ENCODE data around the gene RNF128. TPM values are rescaled to one million over a fixed set of nuclear protein-coding genes. Genes with fewer than 3 reads are reported as not detected.
A peak's percentile ranks its signal among the peaks of the same experiment; 100 is the strongest.

The RNF128 gene, protein sequence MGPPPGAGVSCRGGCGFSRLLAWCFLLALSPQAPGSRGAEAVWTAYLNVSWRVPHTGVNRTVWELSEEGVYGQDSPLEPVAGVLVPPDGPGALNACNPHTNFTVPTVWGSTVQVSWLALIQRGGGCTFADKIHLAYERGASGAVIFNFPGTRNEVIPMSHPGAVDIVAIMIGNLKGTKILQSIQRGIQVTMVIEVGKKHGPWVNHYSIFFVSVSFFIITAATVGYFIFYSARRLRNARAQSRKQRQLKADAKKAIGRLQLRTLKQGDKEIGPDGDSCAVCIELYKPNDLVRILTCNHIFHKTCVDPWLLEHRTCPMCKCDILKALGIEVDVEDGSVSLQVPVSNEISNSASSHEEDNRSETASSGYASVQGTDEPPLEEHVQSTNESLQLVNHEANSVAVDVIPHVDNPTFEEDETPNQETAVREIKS
- 0.32 and 0.43 TPM in 2 replicates for total RNA-seq

GRCh38 chrX:106726485-106727437 lies at the start of gene RNF128:
TSS of gene RNF128 (plus strand) at chrX:106726701. CDS start at chrX:106726914, 213 bp downstream.
- no peak for TF ChIP-seq CTCF (IDR thresholded peaks at IDR 0.05; ENCODE audit: insufficient read depth, low read depth, low read length)
- DNase-seq (ENCODE audit: low read depth), result no peak
- H3K4me3 ChIP-seq (ENCODE audit: low read depth, low read length), result peak within 1 kb of the TSS; percentile 48

DNA sequence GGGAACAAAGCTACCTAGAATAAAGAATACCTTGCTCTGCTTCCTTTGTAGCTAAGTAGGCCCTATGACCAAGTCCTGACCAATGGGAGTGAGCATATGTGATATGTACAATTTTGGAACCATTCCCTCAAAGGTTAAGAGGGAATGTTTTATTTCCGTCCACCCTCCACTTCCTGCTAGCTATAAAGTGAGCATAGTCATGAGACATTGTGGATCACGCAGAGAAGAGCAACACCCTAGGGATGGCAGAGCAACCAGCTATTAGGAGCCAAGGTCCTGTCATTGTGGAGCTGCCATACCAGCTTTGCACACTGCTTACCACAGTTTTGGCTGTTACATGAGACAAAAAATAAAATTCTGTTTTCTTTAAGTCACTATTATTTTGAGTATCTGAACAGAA lies 45.8 kb upstream of the RNF128 start:
- TF ChIP-seq CTCF (IDR thresholded peaks at IDR 0.05; ENCODE audit: insufficient read depth, low read depth, low read length), result no peak
- no peak for DNase-seq (ENCODE audit: low read depth)
- no peak overlapping the region for H3K4me3 ChIP-seq (ENCODE audit: low read depth, low read length)

GRCh38 chrX:106684207-106684606 lies 42.3 kb upstream of the RNF128 start:
- TF ChIP-seq CTCF (IDR thresholded peaks at IDR 0.05; ENCODE audit: insufficient read depth, low read depth, low read length), result no peak
- H3K4me3 ChIP-seq (ENCODE audit: low read depth, low read length), result no peak overlapping the region
- DNase-seq (ENCODE audit: low read depth), result no peak

GRCh38 chrX:106692425-106693065 lies 34.0 kb upstream of the RNF128 start:
- no peak for DNase-seq (ENCODE audit: low read depth)
- TF ChIP-seq CTCF (IDR thresholded peaks at IDR 0.05; ENCODE audit: insufficient read depth, low read depth, low read length), result no peak
- no peak overlapping the region for H3K4me3 ChIP-seq (ENCODE audit: low read depth, low read length)

DNA sequence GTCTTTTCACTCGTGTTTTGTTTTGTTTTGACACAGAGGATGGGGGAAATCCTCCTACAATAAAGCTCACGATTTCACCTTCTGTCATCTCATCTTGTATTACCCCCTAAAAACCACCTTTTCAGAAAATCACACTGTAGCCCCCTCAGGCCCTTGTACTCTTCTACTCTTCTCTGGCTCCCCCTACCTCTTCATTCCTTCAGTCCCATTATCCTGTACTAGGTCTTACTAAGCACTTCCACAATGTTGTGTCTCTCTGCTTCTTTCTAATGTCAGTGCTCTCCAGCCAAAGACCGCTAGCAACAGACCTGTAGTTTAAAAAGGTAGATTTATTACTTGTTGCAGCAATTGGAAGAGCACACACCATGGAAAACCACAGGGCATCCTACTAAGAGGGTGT lies 30.0 kb upstream of the RNF128 start:
- TF ChIP-seq CTCF (IDR thresholded peaks at IDR 0.05; ENCODE audit: insufficient read depth, low read depth, low read length), result no peak
- no peak for DNase-seq (ENCODE audit: low read depth)
- H3K4me3 ChIP-seq (ENCODE audit: low read depth, low read length), result no peak overlapping the region

DNA sequence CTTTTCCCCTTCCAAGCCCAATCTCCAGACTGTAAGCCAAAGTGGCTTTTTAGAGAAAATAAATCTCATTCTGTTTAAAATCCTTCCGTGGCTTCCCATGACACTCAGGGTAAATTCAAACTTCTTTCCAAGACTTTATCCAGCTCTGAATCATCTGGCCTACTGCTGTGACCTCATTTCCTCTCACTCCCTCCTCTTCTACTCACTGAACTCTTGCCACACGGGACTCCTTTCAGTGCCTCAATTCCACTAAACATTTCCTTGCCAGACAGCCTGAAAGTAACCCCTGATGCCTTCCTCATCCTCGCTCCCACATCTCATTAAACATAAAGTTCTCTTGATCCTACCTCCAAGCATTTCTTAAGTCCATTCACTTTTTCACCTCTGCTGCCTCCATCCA lies 27.8 kb upstream of the RNF128 start:
- H3K4me3 ChIP-seq (ENCODE audit: low read depth, low read length), result no peak overlapping the region
- TF ChIP-seq CTCF (IDR thresholded peaks at IDR 0.05; ENCODE audit: insufficient read depth, low read depth, low read length), result no peak
- peak; percentile 11 for DNase-seq (ENCODE audit: low read depth)

All from fibroblast of villous mesenchyme (primary cell).